H1 (cell line): ENCODE measurements around the gene COQ8A. TPM values are rescaled to one million over a fixed set of nuclear protein-coding genes. Genes with fewer than 3 reads are reported as not detected.

Experiments used
- CTCF ChIA-PET: fragments of 300-600 bp; sonication (Branson Sonifier 250); formaldehyde crosslinking; loops from one replicate; lab custom pipeline; 2021; ENCODE audit not compliant: partially characterized antibody; lab: Charles Lee
- POLR2A ChIA-PET: fragments of 300-600 bp; sonication (Branson Sonifier 250); formaldehyde crosslinking; loops from one replicate; lab custom pipeline; 2021; ENCODE audit warnings: inconsistent platforms; ENCODE audit not compliant: partially characterized antibody; lab: Charles Lee
- DNase-seq, 2 experiments: peaks; one replicate each; pipeline versions ENCODE4 v3.0.0 to v3.0.0-alpha.2; 2010 to 2022; ENCODE audit warnings: low spot score in 2 of 2, low read depth in 1 of 2, mixed read lengths in 1 of 2
- FAIRE-seq: peaks from 2 replicates; lab custom pipeline; 2011; peaks lifted over from hg19 to GRCh38; lab: Jason Lieb, UNC
- H2AFZ ChIP-seq: 2 replicates; pipeline ENCODE4 v1.8.1; 2012; ENCODE audit warnings: low read length, inconsistent platforms
- H2AK5ac ChIP-seq: 2 replicates; pipeline ENCODE4 v1.6.1; 2013; ENCODE audit warnings: low read depth, low read length
- H2BK120ac ChIP-seq: replicated peaks from 2 replicates; pipeline ENCODE3; 2013; ENCODE audit warnings: low read depth, low read length, inconsistent platforms
- H2BK12ac ChIP-seq: 2 replicates; pipeline ENCODE4 v1.6.1; 2013; ENCODE audit warnings: low read depth, low read length
- H2BK15ac ChIP-seq: 2 replicates; pipeline ENCODE4 v1.6.1; 2013; ENCODE audit warnings: low read length
- H2BK20ac ChIP-seq: 2 replicates; pipeline ENCODE4 v1.6.1; 2013; ENCODE audit warnings: low read length
- H2BK5ac ChIP-seq: 2 replicates; pipeline ENCODE4 v1.6.1; 2013; ENCODE audit warnings: low read depth, low read length
- H3K14ac ChIP-seq: 2 replicates; pipeline ENCODE4 v1.6.1; 2013; ENCODE audit warnings: inconsistent platforms; ENCODE audit not compliant: insufficient read length
- H3K18ac ChIP-seq: 2 replicates; pipeline ENCODE4 v1.6.1; 2013; ENCODE audit warnings: low read length; ENCODE audit errors: extremely low read depth
- H3K23ac ChIP-seq: 2 replicates; pipeline ENCODE4 v1.6.1; 2013; ENCODE audit warnings: inconsistent platforms; ENCODE audit not compliant: insufficient read length
- H3K23me2 ChIP-seq: 2 replicates; pipeline ENCODE4 v1.6.1; 2013; ENCODE audit warnings: low read depth, low read length
- H3K27ac ChIP-seq: 2 replicates; pipeline ENCODE4 v1.6.1; 2011; ENCODE audit warnings: low read depth, low read length, inconsistent platforms
- H3K27me3 ChIP-seq, 4 experiments: replicated peaks in 1 of 4; 1 replicate in 1 of 4; 2 replicates in 3 of 4; pipeline versions ENCODE4 v1.6.1 to v1.8.1; 2011 to 2013; ENCODE audit warnings: low read length in 3 of 4, mild to moderate bottlenecking in 3 of 4, inconsistent platforms in 2 of 4, mixed read lengths in 2 of 4, moderate library complexity in 1 of 4; ENCODE audit not compliant: control insufficient read depth in 3 of 4, insufficient read depth in 3 of 4; ENCODE audit errors: extremely low read depth in 1 of 4
- H3K36me3 ChIP-seq, 4 experiments: 2 replicates each; pipeline versions ENCODE4 v1.6.1 to v1.8.1; 2011 to 2013; ENCODE audit warnings: mild to moderate bottlenecking in 4 of 4, low read length in 3 of 4, moderate library complexity in 2 of 4, control low read depth in 1 of 4, inconsistent platforms in 1 of 4; ENCODE audit not compliant: insufficient read depth in 4 of 4, control insufficient read depth in 2 of 4
- H3K4ac ChIP-seq: replicated peaks from 2 replicates; pipeline ENCODE3; 2013; ENCODE audit warnings: low read length, low read depth, mixed read lengths, inconsistent platforms; ENCODE audit not compliant: insufficient read length
- H3K4me1 ChIP-seq, 4 experiments: replicated peaks in 1 of 4; 1 replicate in 1 of 4; 2 replicates in 3 of 4; pipeline versions ENCODE4 v1.6.1 to v1.8.1; 2011 to 2013; ENCODE audit warnings: low read length in 3 of 4, inconsistent platforms in 2 of 4, mixed read lengths in 1 of 4; ENCODE audit not compliant: insufficient read depth in 4 of 4, control insufficient read depth in 3 of 4
- H3K4me2 ChIP-seq, 2 experiments: 2 replicates each; pipeline versions ENCODE4 v1.6.1 to v1.8.1; 2011 to 2013; ENCODE audit warnings: low read depth in 2 of 2, low read length in 2 of 2, control low read depth in 1 of 2, inconsistent platforms in 1 of 2, mild to moderate bottlenecking in 1 of 2; ENCODE audit not compliant: insufficient read depth in 1 of 2
- H3K4me3 ChIP-seq, 4 experiments: fragments of 200-600, 300-600 bp in 1 of 4; sonication (generic), shearing (Covaris generic), sonication (Bioruptor Twin) in 1 of 4; 2 replicates each; pipeline versions ENCODE4 v1.5.1 to v1.8.1; 2011 to 2016; ENCODE audit warnings: low read length in 4 of 4, low read depth in 3 of 4, control low read depth in 2 of 4, inconsistent platforms in 2 of 4, mild to moderate bottlenecking in 2 of 4, mixed read lengths in 1 of 4, moderate library complexity in 1 of 4; ENCODE audit not compliant: insufficient read depth in 2 of 4; ENCODE audit errors: extremely low read depth in 1 of 4
- H3K56ac ChIP-seq: replicated peaks from 2 replicates; pipeline ENCODE3; 2013; ENCODE audit warnings: low read depth, mild to moderate bottlenecking, mixed read lengths, low read length, inconsistent platforms; ENCODE audit not compliant: insufficient read length
- H3K79me1 ChIP-seq: 2 replicates; pipeline ENCODE4 v1.6.1; 2013; ENCODE audit warnings: low read depth, low read length, control low read depth
- H3K79me2 ChIP-seq, 2 experiments: 2 replicates each; pipeline versions ENCODE4 v1.6.1 to v1.8.1; 2012 to 2013; ENCODE audit warnings: low read length in 2 of 2, mild to moderate bottlenecking in 2 of 2, inconsistent platforms in 1 of 2; ENCODE audit not compliant: insufficient read depth in 2 of 2, control insufficient read depth in 1 of 2
- H3K9ac ChIP-seq, 4 experiments: replicated peaks in 1 of 4; 1 replicate in 1 of 4; 2 replicates in 3 of 4; pipeline versions ENCODE4 v1.6.1 to v1.8.1; 2011 to 2013; ENCODE audit warnings: low read depth in 3 of 4, low read length in 3 of 4, control low read depth in 2 of 4, mild to moderate bottlenecking in 2 of 4, moderate library complexity in 2 of 4, inconsistent platforms in 1 of 4; ENCODE audit errors: extremely low read depth in 1 of 4
- H3K9me3 ChIP-seq, 2 experiments: 2 replicates each; pipeline versions ENCODE4 v1.6.1 to v1.8.1; 2012 to 2013; ENCODE audit warnings: mild to moderate bottlenecking in 2 of 2, moderate library complexity in 2 of 2, control low read depth in 1 of 2, inconsistent platforms in 1 of 2, low read depth in 1 of 2, low read length in 1 of 2, mixed read lengths in 1 of 2; ENCODE audit not compliant: insufficient read depth in 2 of 2
- H4K20me1 ChIP-seq, 2 experiments: replicated peaks in 1 of 2; 2 replicates each; pipeline versions ENCODE3 to v1.8.1; 2011 to 2013; ENCODE audit warnings: inconsistent platforms in 2 of 2, low read length in 2 of 2, mild to moderate bottlenecking in 1 of 2; ENCODE audit not compliant: insufficient read depth in 2 of 2, control insufficient read depth in 1 of 2
- H4K5ac ChIP-seq: 2 replicates; pipeline ENCODE4 v1.6.1; 2013; ENCODE audit warnings: low read length, low read depth, mixed read lengths, inconsistent platforms; ENCODE audit not compliant: insufficient read length
- H4K8ac ChIP-seq: 2 replicates; pipeline ENCODE4 v1.8.0; 2013; ENCODE audit warnings: mild to moderate bottlenecking, moderate library complexity, low read length, inconsistent platforms; ENCODE audit not compliant: insufficient read depth; ENCODE audit errors: extremely low read depth
- H4K91ac ChIP-seq: replicated peaks from 2 replicates; pipeline ENCODE3; 2013; ENCODE audit warnings: low read length, mixed read lengths, inconsistent platforms; ENCODE audit not compliant: insufficient read length
- BRCA1 ChIP-seq: IDR thresholded peaks from 2 replicates; pipeline ENCODE4 v1.6.1; 2012; ENCODE audit warnings: low read depth, low read length, improper control_type of control experiment
- CBX5 ChIP-seq: fragments of 300-800, 300-1000 bp; sonication (generic); IDR thresholded peaks from 2 replicates; pipeline ENCODE4 v1.7.1; 2016; ENCODE audit warnings: antibody characterized with exemption, low read length, low read depth
- GABPA ChIP-seq: IDR thresholded peaks from 2 replicates; pipeline ENCODE4 v1.6.1; 2011; ENCODE audit warnings: mild to moderate bottlenecking, low read length, moderate library complexity, borderline replicate concordance; ENCODE audit not compliant: insufficient read depth
- NANOG ChIP-seq: IDR thresholded peaks from 2 replicates; pipeline ENCODE4 v1.6.1; 2011; ENCODE audit warnings: low read length, low read depth, mild to moderate bottlenecking, inconsistent platforms; ENCODE audit not compliant: insufficient read depth, poor library complexity, severe bottlenecking
- SRF ChIP-seq: IDR thresholded peaks from 2 replicates; pipeline ENCODE4 v1.6.1; 2011; ENCODE audit warnings: mild to moderate bottlenecking, low read depth, low read length, moderate library complexity
- TAF7 ChIP-seq: optimal IDR thresholded peaks from 2 replicates; pipeline ENCODE3; 2011; ENCODE audit warnings: low read depth, mild to moderate bottlenecking, inconsistent platforms, low read length, moderate library complexity, borderline replicate concordance
- TEAD4 ChIP-seq: IDR thresholded peaks from 2 replicates; pipeline ENCODE4 v1.6.1; 2012; ENCODE audit warnings: low read depth, low read length, inconsistent platforms, mixed read lengths
- USF2 ChIP-seq: IDR thresholded peaks from 2 replicates; pipeline ENCODE4 v1.6.1; 2011; ENCODE audit warnings: low read length, improper control_type of control experiment
- ZNF274 ChIP-seq: IDR thresholded peaks from 2 replicates; pipeline ENCODE4 v1.7.0; 2012; ENCODE audit warnings: low read length, borderline replicate concordance; ENCODE audit errors: extremely low read depth
- WGBS, 2 experiments: shearing (Covaris generic) in 1 of 2; methylation state at CpG; one replicate each; pipeline versions ENCODE4 v1.1.6 to v1.1.7; 2013 to 2015; ENCODE audit warnings: low lambda C conversion rate in 2 of 2, mixed read lengths in 2 of 2, inconsistent platforms in 1 of 2, low coverage in 1 of 2, missing lambda C conversion rate in 1 of 2; ENCODE audit not compliant: insufficient replicate concordance in 2 of 2, insufficient coverage in 1 of 2, insufficient read length in 1 of 2; ENCODE audit errors: extremely low coverage in 1 of 2, missing lambda C conversion rate in 1 of 2; 5-methylcytosine and 5-hydroxymethylcytosine counted together
- polyA plus RNA-seq, 7 experiments: library from polyadenylated mRNA; depleted of rRNA in 3 of 7; stranded (reverse) in 5 of 7; unstranded in 2 of 7; fragments of >200 nt in 5 of 7; fragments of 200-250 nt in 2 of 7; gene quantifications; 1 replicate in 5 of 7; 2 replicates in 1 of 7; 4 replicates in 1 of 7; pipeline versions ENCODE4 v1.2.1 to v1.2.3, GENCODE V29; 2011 to 2013; ENCODE audit warnings: missing spikeins in 2 of 7, mixed read lengths in 2 of 7
- total RNA-seq: library from RNA; stranded (reverse); fragmentation: NEBNext Ultra II Directional; extraction: Animal tissue kit (Norgen Biotek cat#: 25700); gene quantifications from 2 replicates; pipeline ENCODE4 v1.2.1, GENCODE V29; 2021

COQ8A gene
- total and polyA plus RNA-seq, 2 of the 8 experiments (the other 6 are each of a cell fraction or from before 2014, with no cell fraction given) = 28.5 to 38.9 TPM

GRCh38 chr1:226987623-226988333 is 47.7 kb downstream of the COQ8A start:
- H3K4me1 ChIP-seq = peaks cover 0 to 10% (median 3%) of the 10 kb centered on the region in 4 experiments; a peak in 3 of 7 replicates
- H3K27me3 ChIP-seq = no peaks in the 10 kb centered on the region
- H2BK20ac ChIP-seq = no peak overlapping the region
- WGBS, 2 experiments = 91% methylated on average over 16 of the region's 16 CpGs; no CpG with 5 or more reads in 1 of the 2 experiments
- H4K5ac ChIP-seq = no peak overlapping the region
- no peak overlapping the region for H3K4me2 ChIP-seq
- H3K4ac ChIP-seq = no peak overlapping the region
- no peak overlapping the region for H2AK5ac ChIP-seq
- H2BK120ac ChIP-seq = no peak overlapping the region
- H3K9me3 ChIP-seq = no peaks in the 10 kb centered on the region
- no peaks in the 10 kb centered on the region for H3K79me1 ChIP-seq
- FAIRE-seq (no peak), DNase-seq (no peak)
- H3K14ac ChIP-seq = no peak overlapping the region
- TF ChIP-seq GABPA (no peak), BRCA1 (no peak), NANOG (no peak), ZNF274 (no peak), TEAD4 (no peak), CBX5 (no peak), SRF (no peak), TAF7 (no peak), USF2 (no peak)
- no peak overlapping the region; a peak in 1 of 7 replicates for H3K9ac ChIP-seq
- H2BK15ac ChIP-seq = no peak overlapping the region
- ChIA-PET CTCF (interaction anchor here (0.6 to 1.6 kb wide), 2 partner anchors 76 to 459 kb away, joined by 4 read pairs; no protein-coding TSS in a partner anchor), POLR2A (no interaction called here)
- no peak overlapping the region for H3K18ac ChIP-seq
- no peak overlapping the region for H3K27ac ChIP-seq
- H3K23ac ChIP-seq = no peak overlapping the region
- H3K23me2 ChIP-seq = no peaks in the 10 kb centered on the region
- peaks cover 2% of the 10 kb centered on the region in 2 experiments for H4K20me1 ChIP-seq
- H2AFZ ChIP-seq = no peak overlapping the region
- H3K4me3 ChIP-seq = no peak overlapping the region
- H3K79me2 ChIP-seq = no peaks in the 10 kb centered on the region
- H2BK12ac ChIP-seq = no peak overlapping the region
- H2BK5ac ChIP-seq = no peak overlapping the region; the same call in 1 of the 2 replicates
- no peak overlapping the region for H4K91ac ChIP-seq
- H4K8ac ChIP-seq = no peak overlapping the region
- peaks cover 0 to 9% (median 6%) of the 10 kb centered on the region in 4 experiments; a peak in 6 of 8 replicates for H3K36me3 ChIP-seq
- no peak overlapping the region for H3K56ac ChIP-seq
